HG03280 (cell line): ENCODE results near the gene KRT14.

Source experiments
- ATAC-seq: cut with Tn5 transposase; IDR thresholded peaks from one replicate; pipeline ENCODE4 v1.9.1; 2021; ENCODE audit warnings: mild to moderate bottlenecking, moderate library complexity; ENCODE audit not compliant: unreplicated experiment

Gene KRT14

DNA sequence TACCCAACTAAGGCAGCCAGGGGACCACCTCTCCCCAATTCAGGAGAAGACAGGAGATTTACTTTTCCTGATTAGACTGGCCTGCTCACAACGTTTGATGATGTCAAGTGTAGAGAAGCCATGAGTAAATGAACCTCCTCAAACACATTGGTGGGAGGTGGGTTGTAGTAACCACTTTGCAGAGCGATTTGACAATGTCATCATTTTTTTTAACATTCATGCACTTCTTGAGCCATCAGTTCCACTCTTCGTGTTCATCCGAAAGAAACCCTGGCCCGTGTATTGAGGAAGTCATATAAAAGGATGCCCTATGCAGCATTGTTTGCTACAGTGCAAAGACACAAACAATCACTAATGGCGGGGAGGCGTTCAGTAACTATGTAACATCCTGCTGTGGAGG lies 53.1 kb downstream of the KRT14 start:
- no peak for ATAC-seq

DNA sequence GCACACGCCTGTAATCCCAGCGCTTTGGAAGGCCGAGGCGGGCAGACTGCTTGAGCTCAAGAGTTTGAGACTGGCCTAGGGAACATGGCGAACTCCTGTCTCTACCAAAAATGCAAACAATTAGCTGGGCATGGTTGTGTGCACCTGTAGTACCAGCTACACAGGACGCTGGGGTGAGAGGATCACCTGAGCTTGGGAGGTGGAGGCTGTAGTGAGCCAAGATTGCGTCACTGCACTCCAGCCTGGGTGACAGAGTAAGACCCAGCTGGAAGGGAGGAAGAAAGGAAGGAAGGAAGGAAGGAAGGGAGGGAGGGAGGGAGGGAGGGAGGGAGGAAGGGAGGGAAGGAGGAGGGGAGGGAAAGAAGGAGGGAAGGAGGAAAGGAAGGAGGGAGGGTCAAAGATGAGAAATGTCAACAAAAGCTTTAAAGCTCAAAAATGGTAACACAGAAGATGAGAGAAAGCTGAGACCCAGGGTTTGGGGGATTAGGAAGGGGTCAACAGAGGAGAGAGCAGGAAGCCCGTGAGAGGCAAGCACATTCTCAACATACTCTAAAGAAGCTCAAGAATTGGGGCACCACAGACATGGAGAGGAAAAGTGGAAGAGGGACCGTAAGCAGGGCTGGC lies 53.6 kb downstream of the KRT14 start:
- no peak for ATAC-seq
